Amygdala (tissue), 56 donors: ENCODE data around the gene TBX1.

ENCODE experiments used
- DNase-seq, 56 donors: peaks; one replicate each; lab custom pipeline; 2025; lab: John Stamatoyannopoulos, UW

TBX1 gene

DNA sequence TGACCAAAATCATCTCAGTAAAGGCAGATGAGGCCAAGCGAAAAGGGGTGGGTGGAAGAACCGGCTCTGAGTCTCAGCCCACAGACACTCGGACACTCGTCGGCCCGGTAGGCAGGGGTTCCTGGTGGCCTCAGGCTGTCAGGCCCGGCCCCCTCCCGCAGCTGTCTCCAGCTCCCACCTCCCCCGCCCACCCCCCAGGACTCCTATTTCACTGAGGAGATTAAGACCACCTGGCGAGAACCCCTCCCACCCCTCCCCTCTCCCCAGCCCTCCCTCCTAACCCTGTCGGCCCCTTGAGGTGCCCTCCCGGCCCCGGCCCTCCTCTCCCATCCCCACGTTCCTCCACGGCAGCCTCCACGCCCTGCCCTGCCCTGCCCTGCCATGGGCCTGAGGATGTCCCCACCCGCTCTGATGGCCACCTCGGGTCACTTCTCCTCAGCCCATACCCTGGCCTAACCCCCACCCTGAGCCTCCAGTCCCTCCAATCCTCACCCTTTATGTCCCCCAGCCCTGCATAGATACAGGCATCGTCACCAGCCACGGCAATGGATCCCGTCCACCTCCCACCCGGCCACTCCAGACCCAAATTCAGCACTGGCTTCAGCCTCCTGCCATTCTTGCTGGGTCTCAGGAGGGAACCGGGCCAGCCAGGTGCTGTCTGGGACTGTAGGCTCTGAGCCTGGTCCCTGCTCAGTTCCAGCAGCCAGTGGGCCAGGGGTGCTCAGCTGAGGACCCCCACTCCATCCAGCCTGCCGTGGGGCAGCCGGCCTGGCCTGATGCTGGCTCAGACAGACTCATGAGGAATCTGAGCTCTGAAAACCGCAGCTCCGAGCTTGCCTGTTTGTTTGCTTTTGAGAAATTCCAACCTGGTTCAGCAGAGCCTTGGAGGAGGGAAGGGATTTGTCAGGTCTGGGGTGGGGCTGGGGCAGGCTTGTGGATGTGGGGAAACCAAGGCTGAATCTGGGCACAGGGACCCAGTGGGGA, 9.8 kb upstream of the TBX1 start:
- no peak for DNase-seq

DNA sequence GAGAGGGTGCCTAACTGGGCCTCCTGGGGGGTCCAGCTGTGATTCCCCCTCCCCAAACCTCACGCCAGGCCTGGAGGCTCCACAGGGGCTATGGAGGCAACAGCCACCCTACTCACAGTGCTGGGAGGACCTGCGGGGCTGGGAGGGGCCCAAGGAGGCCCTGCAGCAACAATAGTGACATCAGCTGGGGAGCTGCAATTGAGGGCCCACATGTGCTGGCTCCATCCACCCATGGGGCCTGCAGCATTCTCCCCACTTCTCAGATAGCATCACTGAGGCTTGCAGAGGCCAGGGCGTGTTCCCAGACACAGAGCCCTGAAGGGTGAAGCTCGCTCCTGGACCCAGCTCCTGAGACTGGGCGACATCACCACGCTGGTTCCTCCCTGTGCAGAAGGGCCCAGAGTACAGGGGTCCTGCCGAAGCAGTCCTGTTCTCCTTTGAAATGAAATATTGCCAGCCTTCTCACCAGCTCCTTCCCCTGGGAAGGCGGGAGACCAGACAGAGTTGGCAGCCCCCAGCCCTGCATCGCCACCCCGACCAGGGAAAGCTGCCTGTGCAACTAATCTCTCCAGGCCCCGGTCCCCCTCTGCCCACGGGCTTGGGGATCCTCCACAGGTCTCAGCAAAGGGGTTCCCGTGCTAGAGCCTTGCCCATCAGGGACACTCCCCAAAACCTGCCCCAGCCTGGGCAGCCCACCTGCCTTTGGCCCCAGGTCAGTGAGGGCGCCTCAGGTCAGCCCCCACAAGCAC, 8.9 kb upstream of the TBX1 start:
- DNase-seq = no peak

DNA sequence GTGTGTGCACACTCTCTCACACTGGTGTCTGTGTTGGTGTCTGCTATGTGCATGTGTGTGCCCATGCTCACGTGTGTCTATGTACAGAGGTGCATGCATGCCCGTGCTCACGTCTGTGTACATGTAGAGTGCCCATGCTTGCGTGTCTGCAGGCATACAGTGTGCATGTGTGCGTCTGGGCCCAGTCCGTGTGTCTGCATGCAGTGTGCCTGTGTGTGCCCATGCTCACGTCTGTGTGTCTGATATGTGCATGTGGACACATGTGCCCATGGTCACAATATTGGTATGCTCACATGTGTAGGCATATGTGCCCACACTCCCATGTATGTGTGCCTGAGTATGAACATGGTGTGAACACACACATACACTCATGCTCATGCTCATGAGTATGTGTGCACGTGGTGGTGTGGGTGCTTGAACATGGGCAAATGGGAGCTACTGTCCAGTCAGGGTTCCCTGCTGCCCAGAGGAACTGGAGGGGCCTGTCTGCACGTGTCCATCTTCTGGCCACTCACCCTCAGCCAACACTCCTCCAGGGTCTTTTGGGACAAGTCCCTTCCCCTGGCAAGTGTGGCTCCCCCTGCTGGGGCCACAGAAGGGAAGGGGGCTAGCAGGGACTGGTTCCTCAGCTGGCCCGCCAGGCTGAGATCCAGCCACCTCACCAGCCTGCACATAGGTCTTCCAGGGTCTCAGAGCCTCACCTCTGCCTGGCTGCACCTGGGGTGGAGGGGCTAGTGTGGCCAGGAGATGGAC, 7.3 kb upstream of the TBX1 start:
- DNase-seq = no peak

GRCh38 chr22:19753996-19754700, 6.4 kb upstream of the TBX1 start:
- no peak for DNase-seq

- no peak for DNase-seq
Measured at GRCh38 chr22:19754701-19755144, 5.9 kb upstream of the TBX1 start.

GRCh38 chr22:19755145-19755710, 5.3 kb upstream of the TBX1 start:
- no peak for DNase-seq

- no peak for DNase-seq
Measured at GRCh38 chr22:19755722-19756287, 4.8 kb upstream of the TBX1 start.

- peak in 1 of 56 donors; percentile 9 for DNase-seq
Measured at GRCh38 chr22:19756288-19757128, 4.1 kb upstream of the TBX1 start.

GRCh38 chr22:19757140-19757984, 3.2 kb upstream of the TBX1 start:
- DNase-seq = no peak

DNA sequence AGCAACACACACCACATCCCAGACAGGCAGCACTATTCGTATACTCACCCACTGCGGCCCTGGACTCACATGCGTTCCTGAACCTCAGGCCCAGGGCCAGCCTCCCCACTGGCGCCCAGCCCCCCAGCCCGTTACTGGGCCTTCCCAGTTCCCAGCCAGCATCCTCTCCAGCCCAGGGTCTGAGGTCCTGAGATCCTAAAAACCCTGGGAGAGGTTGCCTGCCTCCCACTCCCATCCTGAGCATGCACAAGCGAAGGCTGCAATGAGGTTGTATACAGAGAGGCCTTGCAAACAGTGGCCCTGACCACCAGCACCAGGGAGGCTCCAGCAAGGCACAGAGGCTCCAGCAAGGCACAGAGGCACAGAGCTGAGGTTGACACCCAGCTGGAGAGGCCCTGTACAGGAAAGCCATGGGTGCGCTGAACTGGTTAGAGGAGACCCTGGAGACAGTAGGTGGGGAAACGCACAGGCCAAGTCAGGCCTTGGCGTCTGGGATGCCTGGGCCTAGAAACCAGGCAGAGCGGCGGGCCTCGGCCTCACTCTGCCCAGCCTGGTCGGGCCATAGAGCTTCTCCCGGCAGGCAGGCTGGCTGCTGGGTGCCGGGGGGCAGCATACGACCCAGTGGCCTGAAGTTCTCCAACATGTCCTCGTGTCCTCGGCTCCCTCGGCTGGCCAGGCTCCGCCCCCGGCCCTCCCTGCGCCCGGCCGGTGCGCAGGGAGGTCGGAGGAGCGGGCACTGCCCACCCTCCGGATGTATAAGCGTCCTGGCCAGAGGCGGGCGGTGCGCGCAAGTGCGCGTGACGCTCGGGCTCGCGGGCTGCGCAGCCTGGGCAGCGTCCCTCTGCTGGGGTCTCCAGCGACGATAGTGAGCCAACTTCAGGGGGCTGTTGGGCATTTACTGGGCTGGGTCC, 2.3 kb upstream of the TBX1 start:
- DNase-seq = no peak

DNA sequence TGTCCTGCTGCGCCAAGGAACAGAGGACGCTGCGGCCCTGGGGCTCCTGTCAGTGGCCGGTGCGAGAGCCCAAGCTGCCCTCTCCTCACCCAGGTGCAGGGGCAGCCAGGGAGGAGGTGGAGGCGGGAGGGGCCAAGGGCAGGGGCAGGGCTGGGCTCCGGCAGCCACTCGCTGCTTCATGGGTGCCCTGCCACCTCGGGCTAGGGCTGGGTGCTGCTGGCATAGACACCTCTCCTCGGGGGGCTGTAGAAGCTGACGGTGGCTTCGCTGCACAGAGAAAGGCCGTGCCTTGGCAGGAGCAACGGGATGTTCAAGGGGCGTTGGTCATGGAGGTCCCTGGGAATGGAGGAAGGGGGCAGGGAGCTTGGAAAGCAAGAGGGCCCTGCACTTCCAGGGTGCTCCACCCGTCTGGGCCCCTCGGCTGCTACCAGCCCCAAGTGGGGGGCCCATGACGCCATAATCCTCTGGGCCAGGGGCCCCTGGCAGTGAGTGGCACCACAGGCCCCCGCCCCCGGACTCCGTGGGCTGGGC, 1.6 kb upstream of the TBX1 start:
- no peak for DNase-seq

- DNase-seq = no peak
Measured at GRCh38 chr22:19759427-19760057, 1.0 kb upstream of the TBX1 start.

DNA sequence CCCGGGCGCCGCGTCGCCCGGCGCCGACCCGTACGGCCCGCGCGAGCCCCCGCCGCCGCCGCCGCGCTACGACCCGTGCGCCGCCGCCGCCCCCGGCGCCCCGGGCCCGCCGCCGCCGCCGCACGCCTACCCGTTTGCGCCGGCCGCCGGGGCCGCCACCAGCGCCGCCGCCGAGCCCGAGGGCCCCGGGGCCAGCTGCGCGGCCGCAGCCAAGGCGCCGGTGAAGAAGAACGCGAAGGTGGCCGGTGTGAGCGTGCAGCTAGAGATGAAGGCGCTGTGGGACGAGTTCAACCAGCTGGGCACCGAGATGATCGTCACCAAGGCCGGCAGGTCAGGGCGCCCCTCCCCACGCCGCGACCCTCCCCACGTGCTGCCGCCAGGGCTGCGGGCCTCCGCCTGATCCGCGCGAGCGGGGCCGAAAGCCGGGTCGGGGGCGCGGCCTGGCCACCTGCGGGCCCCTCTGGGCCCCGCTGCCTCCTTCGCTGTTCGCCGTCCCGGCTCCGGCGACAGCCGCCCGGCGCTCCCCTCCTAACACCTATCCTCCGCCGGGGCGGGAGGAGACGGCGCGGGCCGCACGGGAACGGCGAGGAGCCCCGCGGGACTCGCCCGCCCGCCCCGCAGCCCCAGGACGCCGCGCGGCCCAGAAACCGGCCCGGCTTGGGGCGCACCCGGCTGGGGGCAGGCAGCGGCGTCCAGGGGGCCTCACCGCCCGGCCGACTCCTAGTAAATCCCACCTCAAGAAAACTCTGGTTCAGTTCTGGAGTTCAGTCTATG, 560 bp downstream of the TBX1 start:
- no peak for DNase-seq

DNA sequence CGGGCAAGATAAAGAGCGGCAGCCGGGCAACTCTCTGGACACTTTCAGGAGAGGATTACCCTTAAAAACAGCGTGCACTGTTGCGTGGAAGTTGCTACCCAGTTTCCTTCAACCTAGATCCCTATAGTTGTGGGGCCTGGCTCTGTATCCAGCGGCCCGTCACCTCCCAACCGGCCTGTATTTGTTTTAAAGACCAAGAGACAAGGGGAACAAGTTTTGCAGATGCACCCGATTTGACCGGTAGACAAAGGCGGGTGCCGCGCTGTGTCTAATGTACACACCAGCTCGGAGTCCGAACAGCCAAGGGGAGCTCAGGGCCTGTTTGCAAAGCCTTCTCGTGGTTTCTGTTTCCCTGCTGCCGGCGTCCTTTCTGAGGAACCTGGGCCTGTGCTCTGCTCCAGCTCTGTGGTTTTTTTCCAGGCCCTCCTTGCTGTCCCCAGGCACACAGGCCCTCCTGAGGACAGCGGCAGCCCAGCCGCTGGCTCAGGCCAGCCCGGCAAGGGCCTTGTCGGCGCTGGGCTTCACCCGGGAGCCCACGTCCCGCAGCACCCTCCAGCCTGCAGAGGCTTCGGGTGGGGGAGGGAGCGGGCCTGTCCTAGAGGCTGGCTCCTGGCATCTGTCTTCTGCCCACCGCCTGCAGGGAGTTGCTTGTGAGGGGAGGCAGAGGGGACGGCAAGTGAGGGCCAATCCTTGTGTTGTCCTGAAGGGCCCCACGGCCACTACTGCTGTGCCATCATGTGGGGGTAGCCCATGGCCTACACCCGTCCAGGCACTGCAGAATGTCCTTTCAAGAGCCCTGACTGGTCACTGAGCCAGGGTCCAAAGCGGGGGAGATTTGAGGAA, 1.4 kb downstream of the TBX1 start:
- no peak for DNase-seq
